DOHH2 (cell line): Measurements from ENCODE around the gene DMD.

Experiments used
- H3F3A ChIP-seq: fragments of 200-600 bp; sonication (generic), shearing (Covaris generic); 2 replicates; pipeline ENCODE4 v1.6.0; 2016; ENCODE audit warnings: antibody characterized with exemption, mild to moderate bottlenecking; ENCODE audit not compliant: control insufficient read depth, insufficient read depth
- H3K27ac ChIP-seq: fragments of 200-600 bp; sonication (generic); 2 replicates; pipeline ENCODE4 v1.5.1; 2014; ENCODE audit warnings: low read depth, mild to moderate bottlenecking, low read length, moderate library complexity
- H3K27me3 ChIP-seq: fragments of 200-600 bp; sonication (generic); 2 replicates; pipeline ENCODE4 v1.6.1; 2014; ENCODE audit warnings: mild to moderate bottlenecking, low read length, mixed read lengths; ENCODE audit not compliant: control insufficient read depth
- H3K36me3 ChIP-seq: fragments of 200-600 bp; sonication (generic); 2 replicates; pipeline ENCODE4 v1.6.1; 2014; ENCODE audit warnings: mild to moderate bottlenecking, low read length, moderate library complexity, mixed read lengths; ENCODE audit not compliant: control insufficient read depth
- H3K4me1 ChIP-seq: fragments of 200-600 bp; sonication (generic); 2 replicates; pipeline ENCODE4 v1.6.1; 2014; ENCODE audit warnings: mild to moderate bottlenecking, low read length, mixed read lengths; ENCODE audit not compliant: control insufficient read depth
- H3K4me2 ChIP-seq: fragments of 200-600 bp; sonication (generic); 2 replicates; pipeline ENCODE4 v1.6.0; 2014; ENCODE audit warnings: mild to moderate bottlenecking, low read length, moderate library complexity
- H3K4me3 ChIP-seq: fragments of 200-600 bp; sonication (generic); 2 replicates; pipeline ENCODE4 v1.5.1; 2014; ENCODE audit warnings: mild to moderate bottlenecking, low read length, mixed read lengths
- H3K79me2 ChIP-seq: fragments of 200-600 bp; sonication (generic); 2 replicates; pipeline ENCODE4 v1.6.1; 2014; ENCODE audit warnings: mild to moderate bottlenecking, low read length, mixed read lengths; ENCODE audit not compliant: control insufficient read depth
- H3K9me2 ChIP-seq: fragments of 200-600 bp; sonication (generic); replicated peaks from 2 replicates; pipeline ENCODE4 v1.6.1; 2014; ENCODE audit warnings: mild to moderate bottlenecking, low read length, mixed read lengths; ENCODE audit not compliant: control insufficient read depth
- H3K9me3 ChIP-seq: fragments of 200-600 bp; sonication (generic); 2 replicates; pipeline ENCODE4 v1.6.1; 2014; ENCODE audit warnings: antibody characterized with exemption, low read length, mixed read lengths; ENCODE audit not compliant: control insufficient read depth, insufficient read depth
- H4K20me1 ChIP-seq: fragments of 200-600 bp; sonication (generic); 2 replicates; pipeline ENCODE4 v1.6.0; 2014; ENCODE audit warnings: low read depth, mild to moderate bottlenecking, antibody characterized with exemption, low read length, moderate library complexity; ENCODE audit not compliant: control insufficient read depth, insufficient read depth
- CTCF ChIP-seq: fragments of 200-600 bp; sonication (generic); IDR thresholded peaks from one replicate; pipeline ENCODE4 v1.5.1; 2014; ENCODE audit warnings: antibody characterized with exemption, mild to moderate bottlenecking, low read depth, low read length; ENCODE audit not compliant: poor library complexity, severe bottlenecking
- EZH2phosphoT487 ChIP-seq: fragments of 200-600 bp; sonication (generic); IDR thresholded peaks from 2 replicates; pipeline ENCODE4 v1.6.1; 2017; ENCODE audit warnings: borderline replicate concordance, mild to moderate bottlenecking, antibody characterized with exemption, low read length, moderate library complexity, mixed read lengths

The DMD gene

GRCh38 chrX:31604629-31605221, 1606.6 kb downstream of the DMD start:
- Histone ChIP-seq H3K36me3 (no peaks in the 10 kb centered on the region), H3K4me1 (no peaks in the 10 kb centered on the region), H3K9me2 (no peaks in the 10 kb centered on the region), H3K27ac (no peak overlapping the region), H3K4me3 (no peak overlapping the region), H3K79me2 (no peaks in the 10 kb centered on the region), H3F3A (no peaks in the 10 kb centered on the region), H4K20me1 (no peaks in the 10 kb centered on the region), H3K27me3 (no peaks in the 10 kb centered on the region), H3K9me3 (no peaks in the 10 kb centered on the region), H3K4me2 (no peak overlapping the region)
- TF ChIP-seq CTCF (no peak), EZH2phosphoT487 (no peak)

DNA sequence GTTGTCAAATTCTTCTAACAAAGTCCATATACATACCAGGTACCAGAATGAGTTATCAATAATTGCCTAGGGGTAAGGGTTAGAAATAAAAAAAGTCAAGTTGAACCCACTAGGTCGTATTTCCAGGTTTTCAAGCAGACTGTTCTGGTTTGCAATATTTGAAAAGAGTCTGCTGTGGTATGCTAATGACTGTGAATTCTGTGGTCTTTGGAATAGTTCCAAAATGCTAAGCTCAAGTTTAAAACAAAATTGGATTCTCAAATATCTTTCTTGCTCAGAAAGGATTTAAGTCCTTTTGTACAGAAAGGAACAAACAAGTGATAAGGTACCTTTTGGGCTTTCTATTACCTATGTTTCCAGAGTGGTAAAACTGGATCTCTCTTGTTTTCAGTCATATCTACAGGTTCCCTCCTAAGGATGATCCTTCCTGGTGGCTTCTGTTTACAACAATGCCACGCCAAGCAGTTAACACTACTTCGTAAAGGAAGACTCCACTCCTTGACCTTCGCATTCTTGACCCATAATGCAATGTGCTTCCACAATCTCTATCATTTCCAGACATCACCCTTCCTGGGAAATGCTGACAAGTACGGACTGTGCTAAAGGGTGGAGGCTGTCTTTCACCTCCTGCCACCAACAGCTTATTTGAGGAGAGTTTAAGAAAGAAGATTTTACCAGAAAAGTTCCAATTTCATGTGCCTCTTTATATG, 1607.8 kb downstream of the DMD start:
- TF ChIP-seq EZH2phosphoT487 (no peak), CTCF (no peak)
- Histone ChIP-seq H3K4me2 (no peak overlapping the region), H3K27ac (no peak overlapping the region), H3K9me3 (no peaks in the 10 kb centered on the region), H3K27me3 (no peaks in the 10 kb centered on the region), H3K9me2 (no peaks in the 10 kb centered on the region), H3K79me2 (no peaks in the 10 kb centered on the region), H3K4me3 (no peak overlapping the region), H3K36me3 (no peaks in the 10 kb centered on the region), H3K4me1 (no peaks in the 10 kb centered on the region), H3F3A (no peaks in the 10 kb centered on the region), H4K20me1 (no peaks in the 10 kb centered on the region)

DNA sequence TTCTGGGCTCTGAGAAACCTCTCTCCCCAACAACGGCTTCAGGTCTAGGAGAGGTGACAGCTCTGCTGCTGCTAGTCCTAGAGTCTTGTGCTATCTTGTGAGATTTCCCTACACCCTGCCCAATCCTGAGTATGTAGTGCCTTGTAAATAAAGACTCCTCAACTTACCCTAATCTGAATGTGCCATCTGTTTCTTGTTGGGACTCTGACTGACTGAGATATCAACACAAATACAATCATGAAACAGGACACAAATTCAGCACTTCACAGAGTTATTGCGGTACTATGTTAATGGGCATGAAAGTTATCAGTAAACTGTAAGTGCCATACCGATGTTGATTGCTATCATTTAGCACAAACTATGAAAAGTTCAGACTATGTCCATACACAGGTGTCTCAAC, 1610.5 kb downstream of the DMD start:
- Histone ChIP-seq H3K4me2 (no peak overlapping the region), H3K9me3 (no peaks in the 10 kb centered on the region), H3K4me3 (no peak overlapping the region), H3K9me2 (no peaks in the 10 kb centered on the region), H3K27me3 (no peaks in the 10 kb centered on the region), H4K20me1 (no peaks in the 10 kb centered on the region), H3K27ac (no peak overlapping the region), H3K79me2 (no peaks in the 10 kb centered on the region), H3F3A (no peaks in the 10 kb centered on the region), H3K4me1 (no peaks in the 10 kb centered on the region), H3K36me3 (no peaks in the 10 kb centered on the region)
- TF ChIP-seq CTCF: no peak
- TF ChIP-seq EZH2phosphoT487: no peak
